H9 (cell line): Measurements from ENCODE around the gene PNKD. TPM values are rescaled to one million over a fixed set of nuclear protein-coding genes. Genes with fewer than 3 reads are reported as not detected.

Experiments
- DNase-seq: peaks from one replicate; pipeline ENCODE4 v3.0.0-alpha.2; 2017
- H2AFZ ChIP-seq: one replicate; pipeline ENCODE4 v1.6.1; 2013; ENCODE audit warnings: mild to moderate bottlenecking, low read length, control low read depth, moderate library complexity
- H2AK5ac ChIP-seq: 2 replicates; pipeline ENCODE4 v1.6.1; 2013; ENCODE audit warnings: low read length, control low read depth, mixed read lengths; ENCODE audit not compliant: insufficient read length
- H2BK120ac ChIP-seq: one replicate; pipeline ENCODE4 v1.6.1; 2013; ENCODE audit warnings: low read depth, mild to moderate bottlenecking, low read length, control low read depth, inconsistent platforms; ENCODE audit not compliant: poor library complexity, severe bottlenecking
- H2BK12ac ChIP-seq: 2 replicates; pipeline ENCODE4 v1.6.1; 2013; ENCODE audit warnings: low read length, control low read depth, mixed read lengths, low read depth; ENCODE audit not compliant: insufficient read length
- H2BK15ac ChIP-seq: 2 replicates; pipeline ENCODE4 v1.6.1; 2013; ENCODE audit warnings: low read depth, low read length, control low read depth
- H2BK20ac ChIP-seq: one replicate; pipeline ENCODE4 v1.6.1; 2013; ENCODE audit warnings: low read depth, mild to moderate bottlenecking, low read length, control low read depth, inconsistent platforms; ENCODE audit not compliant: poor library complexity, severe bottlenecking
- H2BK5ac ChIP-seq: 2 replicates; pipeline ENCODE4 v1.6.1; 2013; ENCODE audit warnings: low read length, control low read depth, mixed read lengths; ENCODE audit not compliant: insufficient read length
- H3K14ac ChIP-seq: 2 replicates; pipeline ENCODE4 v1.6.1; 2013; ENCODE audit warnings: low read length, control low read depth; ENCODE audit not compliant: insufficient read depth
- H3K18ac ChIP-seq: 2 replicates; pipeline ENCODE4 v1.6.1; 2013; ENCODE audit warnings: low read depth, mild to moderate bottlenecking, mixed read lengths, low read length, control low read depth; ENCODE audit not compliant: insufficient read length
- H3K23ac ChIP-seq: 2 replicates; pipeline ENCODE4 v1.6.1; 2013; ENCODE audit warnings: low read length, control low read depth, mixed read lengths, low read depth; ENCODE audit not compliant: insufficient read length
- H3K23me2 ChIP-seq: 2 replicates; pipeline ENCODE4 v1.6.1; 2013; ENCODE audit warnings: low read depth, mild to moderate bottlenecking, mixed read lengths, low read length, control low read depth; ENCODE audit not compliant: insufficient read length, poor library complexity, severe bottlenecking
- H3K27ac ChIP-seq: 2 replicates; pipeline ENCODE4 v1.5.1; 2013; ENCODE audit warnings: low read length, control low read depth, mixed read lengths, low read depth; ENCODE audit not compliant: insufficient read length
- H3K27me3 ChIP-seq: 2 replicates; pipeline ENCODE4 v1.6.1; 2013; ENCODE audit warnings: low read length, control low read depth, inconsistent platforms; ENCODE audit not compliant: insufficient read depth
- H3K4ac ChIP-seq: 2 replicates; pipeline ENCODE4 v1.6.1; 2013; ENCODE audit warnings: low read depth, mild to moderate bottlenecking, control low read depth, inconsistent platforms, low read length, moderate library complexity
- H3K4me1 ChIP-seq: 2 replicates; pipeline ENCODE4 v1.6.1; 2013; ENCODE audit warnings: low read length, control low read depth, inconsistent platforms; ENCODE audit not compliant: insufficient read depth
- H3K4me2 ChIP-seq: 2 replicates; pipeline ENCODE4 v1.6.1; 2013; ENCODE audit warnings: low read length, control low read depth, mixed read lengths; ENCODE audit not compliant: insufficient read length, insufficient read depth
- H3K56ac ChIP-seq: 2 replicates; pipeline ENCODE4 v1.6.1; 2013; ENCODE audit warnings: low read depth, mild to moderate bottlenecking, mixed read lengths, low read length, control low read depth; ENCODE audit not compliant: insufficient read length
- H3K79me1 ChIP-seq: 2 replicates; pipeline ENCODE4 v1.6.1; 2013; ENCODE audit warnings: low read depth, mild to moderate bottlenecking, moderate library complexity, low read length, control low read depth, inconsistent platforms; ENCODE audit not compliant: insufficient read depth, poor library complexity, severe bottlenecking
- H3K79me2 ChIP-seq: 2 replicates; pipeline ENCODE4 v1.6.1; 2013; ENCODE audit warnings: low read length, control low read depth, inconsistent platforms; ENCODE audit not compliant: insufficient read depth
- H3K9ac ChIP-seq: 2 replicates; pipeline ENCODE4 v1.6.1; 2013; ENCODE audit warnings: low read length, control low read depth, mixed read lengths; ENCODE audit not compliant: insufficient read length; ENCODE audit errors: extremely low read depth
- H3K9me3 ChIP-seq: one replicate; pipeline ENCODE4 v1.6.1; 2013; ENCODE audit warnings: low read depth, low read length, inconsistent platforms; ENCODE audit not compliant: control insufficient read depth
- H3T11ph ChIP-seq: one replicate; pipeline ENCODE4 v1.6.1; 2013; ENCODE audit warnings: mild to moderate bottlenecking, low read length, control low read depth, inconsistent platforms
- H4K20me1 ChIP-seq: one replicate; pipeline ENCODE4 v1.6.1; 2013; ENCODE audit not compliant: control insufficient read depth, insufficient read length, insufficient read depth
- H4K5ac ChIP-seq: 2 replicates; pipeline ENCODE4 v1.6.1; 2013; ENCODE audit warnings: low read depth, mild to moderate bottlenecking, mixed read lengths, low read length, control low read depth; ENCODE audit not compliant: insufficient read length
- H4K8ac ChIP-seq: replicated peaks from 2 replicates; pipeline ENCODE4 v1.6.1; 2013; ENCODE audit warnings: low read length, control low read depth, mixed read lengths, low read depth; ENCODE audit not compliant: insufficient read length
- H4K91ac ChIP-seq: 2 replicates; pipeline ENCODE4 v1.6.1; 2013; ENCODE audit warnings: low read depth, mild to moderate bottlenecking, moderate library complexity, mixed read lengths, low read length, control low read depth; ENCODE audit not compliant: insufficient read length
- H3K27ac Mint-ChIP-seq, 3 experiments: 2 replicates in 2 of 3; 3 replicates in 1 of 3; pipeline ENCODE4 v1.8.0; 2020 to 2021; ENCODE audit warnings: mixed read lengths in 3 of 3, mild to moderate bottlenecking in 1 of 3, moderate library complexity in 1 of 3
- H3K27me3 Mint-ChIP-seq: 2 replicates; pipeline ENCODE4 v1.8.0; 2021; ENCODE audit warnings: low read depth, mild to moderate bottlenecking, moderate library complexity, mixed read lengths
- H3K36me3 Mint-ChIP-seq, 3 experiments: 2 replicates in 2 of 3; 3 replicates in 1 of 3; pipeline ENCODE4 v1.8.0; 2020 to 2021; ENCODE audit warnings: low read depth in 3 of 3, mixed read lengths in 3 of 3; ENCODE audit not compliant: insufficient read depth in 1 of 3
- H3K4me1 Mint-ChIP-seq, 2 experiments: 2 replicates each; pipeline ENCODE4 v1.8.0; 2020; ENCODE audit warnings: mixed read lengths in 2 of 2
- H3K4me3 Mint-ChIP-seq, 2 experiments: 2 replicates in 1 of 2; 3 replicates in 1 of 2; pipeline ENCODE4 v1.8.0; 2020 to 2021; ENCODE audit warnings: mild to moderate bottlenecking in 2 of 2, mixed read lengths in 2 of 2, moderate library complexity in 1 of 2
- H3K9me3 Mint-ChIP-seq, 2 experiments: 2 replicates in 1 of 2; 3 replicates in 1 of 2; pipeline ENCODE4 v1.8.0; 2020; ENCODE audit warnings: mild to moderate bottlenecking in 2 of 2, mixed read lengths in 2 of 2, moderate library complexity in 1 of 2
- CTCF ChIP-seq: fragments of 200-600 bp; sonication (generic); conservative IDR thresholded peaks from 3 replicates; pipeline ENCODE4 v1.8.0; 2021; ENCODE audit warnings: antibody characterized with exemption, mild to moderate bottlenecking
- WGBS: extraction: QIAGEN DNeasy Blood & Tissue Kit; methylation state at CpG from one replicate; pipeline ENCODE4 v1.1.7; 2013; ENCODE audit warnings: missing lambda C conversion rate, low lambda C conversion rate, mixed read lengths; ENCODE audit not compliant: insufficient read length; ENCODE audit errors: extremely low coverage; 5-methylcytosine and 5-hydroxymethylcytosine counted together
- total RNA-seq: library from RNA; stranded (reverse); gene quantifications from 2 replicates; pipeline ENCODE4 v1.2.1, GENCODE V29; 2021

PNKD gene
- total RNA-seq, 1 experiment from 2014 or later: 31.6 TPM

DNA sequence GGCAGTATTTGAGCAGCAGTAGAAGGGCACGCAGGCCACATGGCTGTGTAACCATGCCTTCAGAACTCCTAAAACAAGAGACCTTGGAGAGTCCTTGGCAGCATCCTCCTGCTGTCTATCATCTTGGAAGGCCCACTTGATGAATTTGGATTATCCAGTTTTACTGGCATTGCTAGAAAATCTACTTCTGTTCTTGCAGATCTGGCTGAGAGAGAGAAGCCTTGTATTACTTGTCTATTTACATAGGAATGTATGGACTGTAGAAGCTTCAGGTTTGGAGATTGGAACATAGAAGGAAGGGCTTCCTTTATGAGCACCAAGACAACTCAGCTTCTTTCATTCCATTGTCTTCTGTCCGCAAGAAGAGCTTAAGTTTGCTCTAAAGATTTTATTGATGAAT lies 25.7 kb upstream of the PNKD start:
- no CpG with 5 or more reads among the region's 2 CpGs for WGBS

More for the DNA sequence above, 25.7 kb upstream of the PNKD start:
- no peak overlapping the region for H2BK20ac ChIP-seq
- no peak for TF ChIP-seq CTCF
- H3K4ac ChIP-seq: no peak overlapping the region
- H2BK12ac ChIP-seq: no peak overlapping the region
- Mint-ChIP-seq H3K4me1 (no peaks in the 10 kb centered on the region), H3K9me3 (no peaks in the 10 kb centered on the region), H3K4me3 (no peak overlapping the region), H3K27me3 (no peaks in the 10 kb centered on the region), H3K36me3 (peaks cover 43 to 98% (median 75%) of the 10 kb centered on the region in 3 experiments; a peak in 6 of 7 replicates), H3K27ac (no peak overlapping the region)
- no peak overlapping the region for H3K18ac ChIP-seq
- H3K4me1 ChIP-seq: no peaks in the 10 kb centered on the region
- no peak overlapping the region for H2BK5ac ChIP-seq
- no peak overlapping the region for H3K14ac ChIP-seq
- no peak overlapping the region for H4K8ac ChIP-seq
- no peak overlapping the region for H3K23ac ChIP-seq
- no peaks in the 10 kb centered on the region for H4K20me1 ChIP-seq
- no peak overlapping the region for H4K91ac ChIP-seq
- no peak overlapping the region for H2AK5ac ChIP-seq
- no peak overlapping the region for H3T11ph ChIP-seq
- H3K79me2 ChIP-seq: no peaks in the 10 kb centered on the region
- H2BK120ac ChIP-seq: no peak overlapping the region
- H2AFZ ChIP-seq: no peak overlapping the region
- no peak overlapping the region for H3K4me2 ChIP-seq
- no peaks in the 10 kb centered on the region for H3K23me2 ChIP-seq
- H2BK15ac ChIP-seq: no peak overlapping the region
- H3K56ac ChIP-seq: no peak overlapping the region
- H3K9me3 ChIP-seq: no peaks in the 10 kb centered on the region
- H3K79me1 ChIP-seq: no peaks in the 10 kb centered on the region
- H3K27me3 ChIP-seq: no peaks in the 10 kb centered on the region
- H3K9ac ChIP-seq: no peak overlapping the region
- DNase-seq: no peak
- H3K27ac ChIP-seq: no peak overlapping the region
- no peak overlapping the region for H4K5ac ChIP-seq
